Measurements from ENCODE around the gene MYT1. TPM values are rescaled to one million over a fixed set of nuclear protein-coding genes. Genes with fewer than 3 reads are reported as not detected.
A peak's percentile ranks its signal among the peaks of the same experiment; 100 is the strongest.

Gene MYT1
- total and polyA plus RNA-seq, 2 of the 13 experiments (the other 11 are each of a cell fraction or from before 2014, with no cell fraction given): 0.58 to 2.5 TPM

- TF ChIP-seq ZUFSP (CRISPR knock-in tag; IDR thresholded peaks at IDR 0.05; ENCODE audit: borderline replicate concordance): no peak
- peak; percentile 74 for TF ChIP-seq ASH2L (IDR thresholded peaks at IDR 0.05; ENCODE audit: insufficient read length, low read depth, low read length)
- peak; percentile 86 for TF ChIP-seq NR2C2 (CRISPR knock-in tag; IDR thresholded peaks at IDR 0.05; ENCODE audit: borderline replicate concordance)
- TF ChIP-seq ZNF12 (CRISPR knock-in tag; IDR thresholded peaks at IDR 0.05): peak; percentile 56; the same call in 1 of the 2 replicates
- TF ChIP-seq ZNF747 (CRISPR knock-in tag; IDR thresholded peaks at IDR 0.05; ENCODE audit: borderline replicate concordance): no peak; the same call in 1 of the 2 replicates
- TF ChIP-seq, protein P1, sequence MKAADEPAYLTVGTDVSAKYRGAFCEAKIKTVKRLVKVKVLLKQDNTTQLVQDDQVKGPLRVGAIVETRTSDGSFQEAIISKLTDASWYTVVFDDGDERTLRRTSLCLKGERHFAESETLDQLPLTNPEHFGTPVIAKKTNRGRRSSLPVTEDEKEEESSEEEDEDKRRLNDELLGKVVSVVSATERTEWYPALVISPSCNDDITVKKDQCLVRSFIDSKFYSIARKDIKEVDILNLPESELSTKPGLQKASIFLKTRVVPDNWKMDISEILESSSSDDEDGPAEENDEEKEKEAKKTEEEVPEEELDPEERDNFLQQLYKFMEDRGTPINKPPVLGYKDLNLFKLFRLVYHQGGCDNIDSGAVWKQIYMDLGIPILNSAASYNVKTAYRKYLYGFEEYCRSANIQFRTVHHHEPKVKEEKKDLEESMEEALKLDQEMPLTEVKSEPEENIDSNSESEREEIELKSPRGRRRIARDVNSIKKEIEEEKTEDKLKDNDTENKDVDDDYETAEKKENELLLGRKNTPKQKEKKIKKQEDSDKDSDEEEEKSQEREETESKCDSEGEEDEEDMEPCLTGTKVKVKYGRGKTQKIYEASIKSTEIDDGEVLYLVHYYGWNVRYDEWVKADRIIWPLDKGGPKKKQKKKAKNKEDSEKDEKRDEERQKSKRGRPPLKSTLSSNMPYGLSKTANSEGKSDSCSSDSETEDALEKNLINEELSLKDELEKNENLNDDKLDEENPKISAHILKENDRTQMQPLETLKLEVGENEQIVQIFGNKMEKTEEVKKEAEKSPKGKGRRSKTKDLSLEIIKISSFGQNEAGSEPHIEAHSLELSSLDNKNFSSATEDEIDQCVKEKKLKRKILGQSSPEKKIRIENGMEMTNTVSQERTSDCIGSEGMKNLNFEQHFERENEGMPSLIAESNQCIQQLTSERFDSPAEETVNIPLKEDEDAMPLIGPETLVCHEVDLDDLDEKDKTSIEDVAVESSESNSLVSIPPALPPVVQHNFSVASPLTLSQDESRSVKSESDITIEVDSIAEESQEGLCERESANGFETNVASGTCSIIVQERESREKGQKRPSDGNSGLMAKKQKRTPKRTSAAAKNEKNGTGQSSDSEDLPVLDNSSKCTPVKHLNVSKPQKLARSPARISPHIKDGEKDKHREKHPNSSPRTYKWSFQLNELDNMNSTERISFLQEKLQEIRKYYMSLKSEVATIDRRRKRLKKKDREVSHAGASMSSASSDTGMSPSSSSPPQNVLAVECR (CRISPR knock-in tag; IDR thresholded peaks at IDR 0.05; ENCODE audit: borderline replicate concordance): no peak; the same call in 1 of the 2 replicates
- TF ChIP-seq, protein P2, sequence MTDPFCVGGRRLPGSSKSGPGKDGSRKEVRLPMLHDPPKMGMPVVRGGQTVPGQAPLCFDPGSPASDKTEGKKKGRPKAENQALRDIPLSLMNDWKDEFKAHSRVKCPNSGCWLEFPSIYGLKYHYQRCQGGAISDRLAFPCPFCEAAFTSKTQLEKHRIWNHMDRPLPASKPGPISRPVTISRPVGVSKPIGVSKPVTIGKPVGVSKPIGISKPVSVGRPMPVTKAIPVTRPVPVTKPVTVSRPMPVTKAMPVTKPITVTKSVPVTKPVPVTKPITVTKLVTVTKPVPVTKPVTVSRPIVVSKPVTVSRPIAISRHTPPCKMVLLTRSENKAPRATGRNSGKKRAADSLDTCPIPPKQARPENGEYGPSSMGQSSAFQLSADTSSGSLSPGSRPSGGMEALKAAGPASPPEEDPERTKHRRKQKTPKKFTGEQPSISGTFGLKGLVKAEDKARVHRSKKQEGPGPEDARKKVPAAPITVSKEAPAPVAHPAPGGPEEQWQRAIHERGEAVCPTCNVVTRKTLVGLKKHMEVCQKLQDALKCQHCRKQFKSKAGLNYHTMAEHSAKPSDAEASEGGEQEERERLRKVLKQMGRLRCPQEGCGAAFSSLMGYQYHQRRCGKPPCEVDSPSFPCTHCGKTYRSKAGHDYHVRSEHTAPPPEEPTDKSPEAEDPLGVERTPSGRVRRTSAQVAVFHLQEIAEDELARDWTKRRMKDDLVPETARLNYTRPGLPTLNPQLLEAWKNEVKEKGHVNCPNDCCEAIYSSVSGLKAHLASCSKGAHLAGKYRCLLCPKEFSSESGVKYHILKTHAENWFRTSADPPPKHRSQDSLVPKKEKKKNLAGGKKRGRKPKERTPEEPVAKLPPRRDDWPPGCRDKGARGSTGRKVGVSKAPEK (CRISPR knock-in tag; IDR thresholded peaks at IDR 0.05; ENCODE audit: borderline replicate concordance): 0 out of 2 replicates have a peak, but pooled peaks have one; percentile 79
- 0 out of 2 replicates have a peak, but pooled peaks have one; percentile 66 for TF ChIP-seq ZMAT3 (CRISPR knock-in tag; conservative IDR thresholded peaks at IDR 0.05)
- peak; percentile 91 for TF ChIP-seq PHF21A (CRISPR knock-in tag; IDR thresholded peaks at IDR 0.05)
- TF ChIP-seq ZNF672 (CRISPR knock-in tag; IDR thresholded peaks at IDR 0.05): no peak
- no peak for TF ChIP-seq MYNN (CRISPR knock-in tag; IDR thresholded peaks at IDR 0.05; ENCODE audit: low read depth)
- TF ChIP-seq ZNF543 (CRISPR knock-in tag; IDR thresholded peaks at IDR 0.05): 0 out of 2 replicates have a peak, but pooled peaks have one; percentile 55
- TF ChIP-seq ZNF44 (CRISPR knock-in tag; IDR thresholded peaks at IDR 0.05): 0 out of 2 replicates have a peak, but pooled peaks have one; percentile 57
- TF ChIP-seq SUZ12 (IDR thresholded peaks at IDR 0.05; ENCODE audit: low read depth, low read length): no peak
- peak; percentile 96 for TF ChIP-seq ZSCAN29 (CRISPR knock-in tag; conservative IDR thresholded peaks at IDR 0.05)
- peak; percentile 74; the same call in 1 of the 2 replicates for TF ChIP-seq LCORL (IDR thresholded peaks at IDR 0.05)
- TF ChIP-seq LCORL (CRISPR knock-in tag; IDR thresholded peaks at IDR 0.05): peak; percentile 99
- peak; percentile 99 for TF ChIP-seq FOXA3 (CRISPR knock-in tag; IDR thresholded peaks at IDR 0.05)
- TF ChIP-seq GZF1 (CRISPR knock-in tag; IDR thresholded peaks at IDR 0.05): peak; percentile 82; the same call in 1 of the 2 replicates
- peak; percentile 81 for TF ChIP-seq MAX (IDR thresholded peaks at IDR 0.05)
- TF ChIP-seq ZFP1 (CRISPR knock-in tag; IDR thresholded peaks at IDR 0.05): peak; percentile 63; the same call in 1 of the 2 replicates
These were observed 78.7 kb downstream of the MYT1 start (continued) for GRCh38 chr20:64242797-64243475.

All from HepG2 (cell line).